Lung (tissue), 12 donors: ENCODE data around the gene RHEBL1. TPM values are rescaled to one million over a fixed set of nuclear protein-coding genes. Genes with fewer than 3 reads are reported as not detected.

ENCODE experiments used
- ATAC-seq: fragments of 200-7000 bp; cut with Tn5 transposase; one replicate; pipeline ENCODE4 v1.9.1; 2020; ENCODE audit warnings: moderate number of reproducible peaks; ENCODE audit not compliant: insufficient read depth, low FRiP score
- DNase-seq, 3 donors: peaks; one replicate each; pipeline ENCODE4 v3.0.0-alpha.2; 2013 to 2017
- H3K27ac ChIP-seq, 2 donors: one replicate each; pipeline ENCODE4 v1.5.1; 2013; ENCODE audit warnings: mild to moderate bottlenecking in 2 of 2, moderate library complexity in 2 of 2, control low read depth in 1 of 2, inconsistent platforms in 1 of 2, low read depth in 1 of 2, low read length in 1 of 2
- H3K27me3 ChIP-seq, 3 donors: one replicate each; pipeline ENCODE4 v1.5.1; 2013; ENCODE audit warnings: low read length in 2 of 3; ENCODE audit not compliant: control insufficient read depth in 3 of 3, insufficient read depth in 3 of 3
- H3K36me3 ChIP-seq, 4 donors: one replicate each; pipeline ENCODE4 v1.5.1; 2013; ENCODE audit warnings: low read length in 4 of 4, mild to moderate bottlenecking in 1 of 4, moderate library complexity in 1 of 4; ENCODE audit not compliant: control insufficient read depth in 4 of 4, insufficient read depth in 4 of 4
- H3K4me1 ChIP-seq, 5 donors: one replicate each; pipeline ENCODE4 v1.5.1; 2013; ENCODE audit warnings: low read length in 5 of 5, mild to moderate bottlenecking in 2 of 5, moderate library complexity in 1 of 5; ENCODE audit not compliant: control insufficient read depth in 5 of 5, insufficient read depth in 5 of 5
- H3K4me3 ChIP-seq: one replicate; pipeline ENCODE4 v1.5.1; 2013; ENCODE audit warnings: mild to moderate bottlenecking, control low read depth, moderate library complexity
- H3K9ac ChIP-seq, 2 donors: one replicate each; pipeline ENCODE4 v1.5.1; 2013; ENCODE audit warnings: low read length in 2 of 2, control low read depth in 1 of 2; ENCODE audit not compliant: insufficient read depth in 1 of 2
- H3K9me3 ChIP-seq, 4 donors: one replicate each; pipeline ENCODE4 v1.5.1; 2013; ENCODE audit warnings: low read length in 3 of 4, mild to moderate bottlenecking in 1 of 4, moderate library complexity in 1 of 4; ENCODE audit not compliant: control insufficient read depth in 4 of 4, insufficient read depth in 3 of 4
- CTCF ChIP-seq: IDR thresholded peaks from 2 replicates; pipeline ENCODE4 v1.5.1; 2012; ENCODE audit warnings: mild to moderate bottlenecking; ENCODE audit errors: control extremely low read depth, extremely low read depth
- WGBS, 2 donors: extraction: QIAGEN DNeasy Blood & Tissue Kit; methylation state at CpG; one replicate each; pipeline ENCODE4 v1.1.7; 2013; 5-methylcytosine and 5-hydroxymethylcytosine counted together
- polyA plus RNA-seq, 2 donors: library from polyadenylated mRNA; stranded (reverse); fragments of 200-250 nt; gene quantifications; one replicate each; pipeline ENCODE4 v1.2.1, GENCODE V29; 2013
- total RNA-seq, 2 donors: library from RNA; depleted of rRNA in 1 of 2; stranded (reverse); fragments of >200 nt in 1 of 2; gene quantifications; one replicate each; pipeline ENCODE4 v1.2.1, GENCODE V29; 2014 to 2021
- donor health status: control.
- donor health status: control.
- donor health status: Bipolar disorder and iron deficiency.
- donor health status: healthy.
- donor health status: DM: yes; HTN: yes; CAD: no.

The RHEBL1 gene
- total and polyA plus RNA-seq, 4 donors: 0.51 to 2.6 (median 2.1) TPM

GRCh38 chr12:49041036-49041880, 28.5 kb downstream of the RHEBL1 start:
- Histone ChIP-seq H3K27ac (no peak overlapping the region), H3K4me3 (no peak overlapping the region), H3K9me3 (no peaks in the 10 kb centered on the region), H3K4me1 (no peaks in the 10 kb centered on the region), H3K27me3 (no peaks in the 10 kb centered on the region), H3K9ac (no peak overlapping the region), H3K36me3 (peaks cover 41 to 91% (median 61%) of the 10 kb centered on the region in 4 donors)
- 96 to 97% methylated on average over 31 of the region's 31 CpGs for WGBS, 2 donors
- ATAC-seq (no peak), DNase-seq (no peak)
- no peak for TF ChIP-seq CTCF

DNA sequence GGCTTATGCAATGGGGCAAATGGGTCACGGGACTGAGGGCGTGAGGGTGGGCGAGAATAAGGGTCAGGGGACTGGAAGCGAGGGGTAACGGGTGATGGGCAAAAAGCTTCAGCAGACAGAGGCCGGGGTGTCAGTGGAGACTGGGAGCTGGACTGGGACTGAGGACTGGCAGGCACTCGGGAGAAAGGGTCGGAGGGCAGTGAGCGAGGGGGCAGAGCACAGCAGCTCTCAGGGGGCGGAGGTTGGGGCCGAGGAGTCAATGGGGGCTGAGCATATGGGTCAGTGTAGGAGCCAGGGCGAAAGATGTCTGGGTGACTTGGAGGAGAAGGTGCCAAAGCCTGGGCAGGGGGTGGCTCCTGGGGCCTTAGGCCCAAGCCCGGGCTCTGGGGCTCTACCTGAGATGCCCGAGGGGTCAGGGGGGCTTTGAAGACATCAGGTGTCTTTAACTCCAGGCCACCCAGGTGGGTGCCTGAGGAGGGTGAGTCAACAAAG, 29.4 kb downstream of the RHEBL1 start:
- H3K36me3 ChIP-seq: peaks cover 41 to 83% (median 55%) of the 10 kb centered on the region in 4 donors
- ATAC-seq (no peak), DNase-seq (no peak)
- H3K9me3 ChIP-seq: no peaks in the 10 kb centered on the region
- no peaks in the 10 kb centered on the region for H3K4me1 ChIP-seq
- 96% methylated on average over 14 of the region's 14 CpGs for WGBS, 2 donors
- H3K9ac ChIP-seq: no peak overlapping the region
- no peak overlapping the region for H3K27ac ChIP-seq
- H3K27me3 ChIP-seq: no peaks in the 10 kb centered on the region
- no peak overlapping the region for H3K4me3 ChIP-seq
- TF ChIP-seq CTCF: no peak

DNA sequence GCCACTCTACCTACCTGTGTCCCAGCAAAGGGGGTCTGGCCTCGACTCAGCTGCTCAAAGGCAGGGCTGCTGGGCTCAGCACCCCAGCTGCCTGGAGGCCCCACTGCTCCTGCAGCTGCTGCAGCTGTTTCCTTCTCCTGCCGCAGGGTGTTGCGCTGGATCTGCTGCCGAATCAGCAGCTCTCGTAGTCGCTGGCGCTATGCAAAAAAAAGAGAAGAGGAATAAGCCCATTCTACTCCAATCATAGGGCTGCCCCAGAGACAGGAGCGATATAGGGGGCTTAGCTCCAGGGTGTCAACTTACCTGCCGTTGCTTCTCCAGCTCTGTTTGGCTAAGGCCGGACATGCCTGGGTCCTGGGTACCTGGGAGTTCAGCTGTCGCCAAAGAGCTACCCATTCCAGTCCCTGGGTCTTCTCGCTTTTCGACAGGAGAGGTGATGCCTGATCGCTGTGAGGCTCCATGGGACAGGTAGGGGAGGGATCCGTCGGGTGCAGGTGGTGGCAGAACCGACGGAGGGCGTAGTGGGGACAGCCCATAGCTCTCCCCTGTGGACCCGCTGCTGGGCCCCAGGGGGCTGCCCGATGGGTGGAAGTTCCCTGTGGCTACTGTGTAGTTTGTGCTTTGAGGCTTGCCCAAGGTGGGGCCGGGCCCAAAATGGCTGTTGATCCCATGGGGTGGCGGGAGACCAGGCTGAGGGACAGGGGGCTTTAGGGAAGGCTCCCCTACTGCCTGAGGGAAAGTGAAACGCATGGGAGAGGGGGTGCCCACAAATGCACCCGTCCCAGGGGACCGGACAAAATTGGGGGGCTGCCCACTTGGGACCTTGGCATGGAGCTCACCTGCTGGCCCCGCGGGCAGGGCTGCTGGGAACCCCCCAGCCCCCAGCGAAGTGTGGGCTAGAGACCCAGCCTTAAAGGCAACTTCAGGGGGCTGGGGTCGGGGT, 30.1 kb downstream of the RHEBL1 start:
- 93 to 95% methylated on average over 30 of the region's 30 CpGs for WGBS, 2 donors
- Histone ChIP-seq H3K27ac (no peak overlapping the region), H3K9me3 (no peaks in the 10 kb centered on the region), H3K9ac (no peak overlapping the region), H3K36me3 (peaks cover 40 to 79% (median 54%) of the 10 kb centered on the region in 4 donors), H3K4me1 (no peaks in the 10 kb centered on the region), H3K27me3 (no peaks in the 10 kb centered on the region), H3K4me3 (no peak overlapping the region)
- ATAC-seq (no peak), DNase-seq (no peak)
- no peak for TF ChIP-seq CTCF
